ENCODE data around the gene C11orf54.

The C11orf54 gene

GRCh38 chr11:93700830-93701229, 40.6 kb upstream of the C11orf54 start:
- TF ChIP-seq SNAI2 (CRISPR knock-in tag; IDR thresholded peaks at IDR 0.05) (no peak), ESRRG (CRISPR knock-in tag; IDR thresholded peaks at IDR 0.05) (no peak), ZFP3 (CRISPR knock-in tag; IDR thresholded peaks at IDR 0.05) (no peak), TOX (CRISPR knock-in tag; IDR thresholded peaks at IDR 0.05; ENCODE audit: borderline replicate concordance) (no peak), PPARA (CRISPR knock-in tag; IDR thresholded peaks at IDR 0.05; ENCODE audit: borderline replicate concordance) (no peak), ZC3H10 (CRISPR knock-in tag; IDR thresholded peaks at IDR 0.05) (no peak), ZFP30 (CRISPR knock-in tag; IDR thresholded peaks at IDR 0.05) (no peak), ZNF8 (CRISPR knock-in tag; IDR thresholded peaks at IDR 0.05) (no peak), CSDC2 (CRISPR knock-in tag; IDR thresholded peaks at IDR 0.05) (no peak), ZNF565 (CRISPR knock-in tag; conservative IDR thresholded peaks at IDR 0.05; ENCODE audit: low read depth) (no peak), POU6F1 (CRISPR knock-in tag; IDR thresholded peaks at IDR 0.05; ENCODE audit: borderline replicate concordance, low read depth) (no peak), ARNTL (CRISPR knock-in tag; IDR thresholded peaks at IDR 0.05; ENCODE audit: borderline replicate concordance, low read depth) (no peak), ZNF70 (CRISPR knock-in tag; IDR thresholded peaks at IDR 0.05) (no peak), TCF4 (CRISPR knock-in tag; IDR thresholded peaks at IDR 0.05; ENCODE audit: borderline replicate concordance) (no peak)
- TF ChIP-seq, protein P1, sequence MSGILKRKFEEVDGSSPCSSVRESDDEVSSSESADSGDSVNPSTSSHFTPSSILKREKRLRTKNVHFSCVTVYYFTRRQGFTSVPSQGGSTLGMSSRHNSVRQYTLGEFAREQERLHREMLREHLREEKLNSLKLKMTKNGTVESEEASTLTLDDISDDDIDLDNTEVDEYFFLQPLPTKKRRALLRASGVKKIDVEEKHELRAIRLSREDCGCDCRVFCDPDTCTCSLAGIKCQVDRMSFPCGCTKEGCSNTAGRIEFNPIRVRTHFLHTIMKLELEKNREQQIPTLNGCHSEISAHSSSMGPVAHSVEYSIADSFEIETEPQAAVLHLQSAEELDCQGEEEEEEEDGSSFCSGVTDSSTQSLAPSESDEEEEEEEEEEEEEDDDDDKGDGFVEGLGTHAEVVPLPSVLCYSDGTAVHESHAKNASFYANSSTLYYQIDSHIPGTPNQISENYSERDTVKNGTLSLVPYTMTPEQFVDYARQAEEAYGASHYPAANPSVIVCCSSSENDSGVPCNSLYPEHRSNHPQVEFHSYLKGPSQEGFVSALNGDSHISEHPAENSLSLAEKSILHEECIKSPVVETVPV (CRISPR knock-in tag; IDR thresholded peaks at IDR 0.05), result no peak
- peak; percentile 89 for ATAC-seq

- ATAC-seq, result no peak
- no peak for TF ChIP-seq ARNTL (CRISPR knock-in tag; IDR thresholded peaks at IDR 0.05; ENCODE audit: borderline replicate concordance, low read depth)
- no peak for TF ChIP-seq ESRRG (CRISPR knock-in tag; IDR thresholded peaks at IDR 0.05)
- no peak for TF ChIP-seq ZNF565 (CRISPR knock-in tag; conservative IDR thresholded peaks at IDR 0.05; ENCODE audit: low read depth)
- TF ChIP-seq PPARA (CRISPR knock-in tag; IDR thresholded peaks at IDR 0.05; ENCODE audit: borderline replicate concordance), result no peak
- no peak for TF ChIP-seq BACH2 (CRISPR knock-in tag; IDR thresholded peaks at IDR 0.05; ENCODE audit: borderline replicate concordance)
- no peak for TF ChIP-seq CREB5 (CRISPR knock-in tag; IDR thresholded peaks at IDR 0.05; ENCODE audit: low read depth)
- TF ChIP-seq, protein P1 (CRISPR knock-in tag; IDR thresholded peaks at IDR 0.05), result no peak
- TF ChIP-seq ISL1 (CRISPR knock-in tag; IDR thresholded peaks at IDR 0.05), result no peak
- no peak for TF ChIP-seq ZC3H10 (CRISPR knock-in tag; IDR thresholded peaks at IDR 0.05)
- TF ChIP-seq GLIS3 (CRISPR knock-in tag; IDR thresholded peaks at IDR 0.05), result no peak
- TF ChIP-seq RARB (CRISPR knock-in tag; IDR thresholded peaks at IDR 0.05), result no peak
- no peak for TF ChIP-seq SNAI2 (CRISPR knock-in tag; IDR thresholded peaks at IDR 0.05)
- TF ChIP-seq TOX (CRISPR knock-in tag; IDR thresholded peaks at IDR 0.05; ENCODE audit: borderline replicate concordance), result no peak
- no peak for TF ChIP-seq PATZ1 (CRISPR knock-in tag; IDR thresholded peaks at IDR 0.05; ENCODE audit: borderline replicate concordance)
- TF ChIP-seq TCF4 (CRISPR knock-in tag; IDR thresholded peaks at IDR 0.05; ENCODE audit: borderline replicate concordance), result no peak
- no peak for TF ChIP-seq ZFP3 (CRISPR knock-in tag; IDR thresholded peaks at IDR 0.05)
Observed at GRCh38 chr11:93704237-93704636, 37.2 kb upstream of the C11orf54 start.

DNA sequence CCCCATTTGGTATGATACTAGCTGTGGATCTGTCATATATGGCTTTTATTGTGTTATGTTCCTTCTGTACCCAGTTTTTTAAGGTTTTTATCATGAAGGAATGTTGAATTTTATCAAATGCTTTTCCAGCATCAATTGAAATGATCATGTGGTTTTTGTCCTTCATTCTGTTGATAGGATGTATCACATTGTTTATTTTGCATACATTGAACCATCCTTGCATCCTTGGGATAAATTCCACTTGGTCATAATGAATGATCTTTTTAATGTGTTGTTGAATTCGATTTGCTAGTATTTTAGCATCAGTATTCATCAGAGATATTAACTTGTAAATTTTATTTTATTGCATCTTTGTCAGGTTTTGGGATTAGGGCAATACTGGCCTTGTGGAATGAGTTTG, 31.2 kb upstream of the C11orf54 start:
- TF ChIP-seq ZNF70 (CRISPR knock-in tag; IDR thresholded peaks at IDR 0.05) (no peak), ZNF565 (CRISPR knock-in tag; conservative IDR thresholded peaks at IDR 0.05; ENCODE audit: low read depth) (no peak), RARB (CRISPR knock-in tag; IDR thresholded peaks at IDR 0.05) (no peak), OSR1 (CRISPR knock-in tag; IDR thresholded peaks at IDR 0.05) (no peak)
- no peak for ATAC-seq

Data from SK-N-SH treated with all-trans-retinoic acid at 6 μM for 48 hours (cell line).